ENCODE measurements around the gene ZAR1.
"Not testable (repeated sequence)": the region's sequence is repeated elsewhere in the genome, so short reads cannot be mapped to it uniquely, and the experiment has no call there.

DNA sequence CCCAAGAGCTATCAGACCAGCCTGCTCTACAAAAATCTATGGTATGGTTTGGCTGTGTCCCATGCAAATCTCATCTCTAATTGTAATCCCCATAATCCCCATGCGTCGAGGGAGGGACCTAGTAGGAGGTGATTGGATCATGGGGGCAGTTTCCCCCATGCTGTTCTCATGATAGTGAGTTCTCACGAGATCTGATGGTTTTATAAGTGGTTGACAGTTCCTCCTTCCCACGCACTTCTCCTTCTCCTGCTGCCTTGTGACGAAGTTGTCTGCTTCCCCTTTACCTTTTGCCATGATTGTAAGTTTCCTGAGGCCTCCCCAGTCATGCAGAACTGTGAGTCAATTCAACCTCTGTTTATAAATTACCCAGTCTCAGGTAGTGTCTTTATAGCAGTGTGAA, 49.1 kb upstream of the ZAR1 start:
- TF ChIP-seq EP300, CTCF, POLR2A, POLR2AphosphoS5 (IDR thresholded peaks at IDR 0.05): not testable (repeated sequence)

Measured in sigmoid colon (tissue), 4 donors.